Lung microvascular endothelial cell (primary cell): Measurements from ENCODE around the gene FXYD3. TPM values are rescaled to one million over a fixed set of nuclear protein-coding genes. Genes with fewer than 3 reads are reported as not detected.
A peak's percentile ranks its signal among the peaks of the same experiment; 100 is the strongest.
"Not testable (repeated sequence)": the region's sequence is repeated elsewhere in the genome, so short reads cannot be mapped to it uniquely, and the experiment has no call there.

ENCODE experiments used
- DNase-seq, 2 donors: peaks; one replicate each; pipeline versions ENCODE4 v3.0.0 to v3.0.0-alpha.2; 2010; ENCODE audit warnings: low read depth in 2 of 2
- total RNA-seq: library from RNA; depleted of rRNA; stranded (reverse); fragments of >200 nt; gene quantifications from 2 replicates; pipeline ENCODE4 v1.2.1, GENCODE V29; 2014

The FXYD3 gene
- total RNA-seq, 1 donor from 2014 or later: not detected

DNA sequence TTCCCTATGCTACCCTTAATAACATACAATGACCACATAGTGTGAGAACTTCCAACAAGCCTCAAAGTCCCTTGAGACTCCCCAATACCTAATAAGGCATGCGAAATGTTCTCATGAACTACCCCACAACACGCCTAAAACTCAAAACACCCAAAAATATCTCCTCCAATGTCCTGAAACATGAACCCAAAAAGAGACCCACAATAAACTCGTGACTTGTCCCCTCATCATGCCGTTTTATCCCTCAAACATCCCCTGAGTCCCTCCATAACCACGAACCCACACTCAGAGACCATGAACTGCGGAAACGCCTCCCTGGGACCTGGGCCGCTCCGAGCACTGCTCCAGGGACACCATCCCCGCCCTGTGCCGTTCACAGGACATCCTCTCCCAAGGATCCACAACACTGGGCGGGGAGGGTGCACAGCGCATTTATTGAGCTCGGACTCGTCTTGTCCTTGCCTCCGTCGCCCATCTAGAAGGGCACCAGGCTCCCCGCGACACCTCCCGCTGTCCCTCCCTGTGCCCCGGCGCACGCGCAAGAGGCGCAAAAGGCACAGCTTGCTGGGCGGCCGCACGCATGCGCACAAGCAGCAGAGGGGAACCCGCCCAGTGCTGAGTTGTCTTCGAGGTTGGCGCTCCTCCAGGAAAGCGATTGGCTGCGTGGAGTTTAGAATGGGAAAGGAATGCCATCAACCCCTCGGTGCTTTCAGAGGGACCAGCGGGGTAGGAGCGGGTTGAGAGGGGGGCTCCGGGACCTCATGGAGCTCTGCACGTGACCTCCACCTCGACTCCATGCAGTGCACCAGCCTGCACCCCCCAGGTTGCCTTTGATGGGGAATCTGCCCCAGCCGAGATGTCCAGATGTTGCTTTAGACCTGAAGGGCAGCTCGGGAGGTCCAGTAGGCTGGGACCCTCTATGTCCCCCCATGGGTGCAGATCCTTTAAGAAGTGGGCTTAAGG lies 8.8 kb downstream of the FXYD3 start:
- DNase-seq: peak; percentile 91 to 92

DNA sequence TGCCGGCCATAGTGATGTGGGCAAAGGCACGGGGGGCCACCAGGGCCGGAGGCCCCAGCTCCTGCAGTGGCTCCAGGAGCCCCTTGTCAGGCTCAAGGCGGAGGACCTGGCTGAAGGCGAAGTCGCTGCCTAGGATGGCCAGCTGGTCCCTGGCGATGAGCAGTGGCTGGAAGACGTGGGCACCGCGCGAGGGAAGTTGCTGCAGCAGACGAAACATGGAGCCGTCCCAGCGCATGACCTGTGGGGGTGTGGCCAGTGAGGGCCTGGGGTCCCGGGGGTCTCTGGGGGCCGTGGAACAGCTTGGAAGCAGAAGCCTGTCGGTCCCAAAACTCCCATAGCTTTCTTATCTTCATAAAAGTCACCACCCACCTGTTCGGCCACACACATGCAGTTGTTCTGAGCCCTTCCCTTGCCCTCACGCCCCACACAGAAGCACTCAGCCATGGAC lies 9.7 kb downstream of the FXYD3 start:
- DNase-seq: no peak

DNA sequence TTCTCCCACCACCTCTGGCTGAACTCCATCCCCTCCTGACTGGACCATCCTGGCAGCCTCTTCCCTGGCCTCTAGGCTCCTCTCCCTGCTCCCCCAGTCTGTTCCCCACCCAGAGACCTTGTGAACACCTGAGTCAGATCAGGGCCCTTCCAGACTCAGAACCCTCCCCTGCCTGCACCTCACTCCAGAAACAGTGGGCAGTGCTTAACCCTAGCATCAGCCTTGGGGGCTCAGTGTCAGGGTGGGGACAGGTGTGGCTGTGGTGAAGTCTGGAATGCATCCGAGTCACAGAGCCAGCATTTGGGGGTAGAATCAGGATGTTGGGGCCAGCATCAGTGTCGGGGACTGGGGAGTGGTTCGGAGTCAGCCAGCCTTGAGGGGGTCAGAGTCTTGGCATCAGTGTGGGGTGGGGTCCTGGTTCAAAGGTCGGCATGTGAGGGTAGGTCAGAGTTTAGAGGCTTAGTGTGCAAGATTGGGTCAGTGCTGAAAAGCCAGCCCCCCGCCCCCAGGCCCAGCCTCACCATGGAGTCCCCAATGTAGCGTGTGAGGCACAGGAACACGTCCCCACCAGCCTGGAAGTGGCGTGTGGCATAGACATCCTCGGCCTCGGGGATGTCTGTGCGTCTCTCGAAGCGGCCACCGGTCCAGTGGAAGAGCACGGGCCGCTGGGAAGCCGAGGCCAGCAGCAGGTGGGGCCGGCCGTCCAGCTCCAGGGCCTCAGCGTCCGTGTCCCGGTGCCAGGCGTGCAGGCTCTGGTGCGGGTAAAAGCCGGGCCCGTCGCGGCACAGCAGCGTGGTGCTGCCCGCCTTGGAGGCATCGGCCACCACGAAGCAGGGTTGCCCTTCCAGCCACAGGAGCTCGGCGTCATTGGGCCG lies 10.4 kb downstream of the FXYD3 start:
- DNase-seq: no peak

DNA sequence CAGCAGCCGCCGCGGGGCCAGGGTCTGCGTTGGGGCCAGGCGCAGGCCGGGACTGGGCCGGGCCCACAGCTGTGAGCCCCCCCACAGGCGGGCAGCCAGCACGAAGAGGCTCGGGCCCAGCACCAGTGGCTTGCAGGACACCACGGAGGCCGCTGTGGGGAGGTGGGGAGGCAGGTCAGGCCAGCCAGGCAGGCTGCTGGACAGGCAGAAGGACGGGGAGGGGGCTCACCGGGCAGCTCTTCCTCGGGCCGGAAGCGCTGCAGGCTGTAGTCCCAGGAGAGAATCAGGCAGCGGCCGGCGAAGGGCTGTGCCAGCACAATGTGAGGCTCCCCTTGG lies 11.0 kb downstream of the FXYD3 start:
- DNase-seq: no peak

DNA sequence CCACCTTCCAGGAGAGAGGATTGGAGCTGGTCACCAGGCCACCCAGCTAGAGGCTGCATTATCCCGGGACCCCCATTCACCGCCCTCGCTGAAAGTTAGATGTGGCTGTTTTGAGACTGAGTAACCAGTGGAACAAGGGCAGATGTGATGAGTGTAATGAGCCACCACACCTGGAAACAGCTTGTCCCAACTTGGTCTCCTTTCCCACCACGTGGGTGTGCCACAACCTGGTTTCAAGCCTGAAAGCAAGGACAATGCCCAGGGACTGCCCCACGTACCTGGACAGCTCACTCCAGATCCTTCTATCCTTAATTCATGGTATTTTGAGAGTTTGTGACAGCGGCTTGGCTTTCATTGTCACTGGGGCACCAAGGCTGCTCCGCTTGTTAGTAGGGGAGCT lies 12.2 kb downstream of the FXYD3 start:
- DNase-seq: no peak

DNA sequence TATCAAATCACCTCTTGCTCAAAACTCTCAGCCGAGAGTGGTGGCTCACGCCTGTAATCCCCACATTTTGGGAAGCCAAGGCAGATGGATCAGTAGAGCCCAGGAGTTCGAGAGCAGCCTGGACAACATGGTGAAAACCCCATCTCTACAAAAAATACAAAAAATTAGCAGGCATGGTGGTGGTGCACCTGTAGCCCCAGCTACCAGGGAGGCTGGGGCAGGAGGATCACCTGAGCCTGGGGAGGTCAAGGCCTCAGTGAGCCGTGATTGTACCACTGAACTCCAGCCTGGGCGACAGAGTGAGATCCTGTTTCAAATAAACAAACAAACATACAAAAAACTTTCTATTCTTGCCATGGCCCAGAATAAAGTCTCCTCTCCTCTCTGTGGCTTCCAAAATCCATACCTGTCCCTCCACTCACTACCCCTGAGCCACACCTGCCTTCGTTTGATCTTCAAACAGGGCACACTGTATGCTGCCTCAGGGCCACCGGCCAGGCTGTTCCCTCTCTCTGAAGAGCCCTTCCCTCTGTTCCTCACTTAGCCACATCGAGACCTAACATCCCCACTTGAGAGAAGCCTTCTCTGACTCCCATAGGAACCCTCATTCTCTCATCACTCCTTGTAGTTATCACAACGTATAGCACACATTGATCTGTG lies 12.9 kb downstream of the FXYD3 start:
- DNase-seq: no peak

DNA sequence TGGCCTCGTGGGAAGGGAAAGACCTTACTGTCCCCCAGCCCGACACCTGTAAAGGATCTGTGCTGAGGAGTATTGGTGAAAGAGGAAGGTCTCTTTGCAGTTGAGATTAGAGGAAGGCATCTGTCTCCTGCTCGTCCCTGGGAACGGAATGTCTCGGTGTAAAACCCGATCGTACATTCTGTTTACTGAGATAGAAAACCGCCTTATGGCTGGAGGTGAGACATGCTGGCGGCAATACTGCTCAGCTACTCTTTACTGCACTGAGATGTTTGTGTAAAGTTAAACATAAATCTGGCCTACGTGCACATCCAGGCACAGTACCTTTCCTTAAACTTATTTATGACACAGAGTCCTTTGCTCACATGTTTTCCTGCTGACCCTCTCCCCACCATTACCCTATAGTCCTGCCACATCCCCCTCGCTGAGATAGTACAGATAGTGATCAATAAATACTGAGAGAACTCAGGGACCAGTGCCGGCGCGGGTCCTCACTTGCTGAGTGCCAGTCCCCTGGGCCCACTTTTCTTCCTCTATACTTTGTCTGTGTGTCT lies 14.2 kb downstream of the FXYD3 start:
- not testable (repeated sequence) for DNase-seq

GRCh38 chr19:35130761-35131720 lies 15.4 kb downstream of the FXYD3 start:
- DNase-seq: no peak

GRCh38 chr19:35132254-35132653 lies 16.6 kb downstream of the FXYD3 start:
- no peak for DNase-seq

DNA sequence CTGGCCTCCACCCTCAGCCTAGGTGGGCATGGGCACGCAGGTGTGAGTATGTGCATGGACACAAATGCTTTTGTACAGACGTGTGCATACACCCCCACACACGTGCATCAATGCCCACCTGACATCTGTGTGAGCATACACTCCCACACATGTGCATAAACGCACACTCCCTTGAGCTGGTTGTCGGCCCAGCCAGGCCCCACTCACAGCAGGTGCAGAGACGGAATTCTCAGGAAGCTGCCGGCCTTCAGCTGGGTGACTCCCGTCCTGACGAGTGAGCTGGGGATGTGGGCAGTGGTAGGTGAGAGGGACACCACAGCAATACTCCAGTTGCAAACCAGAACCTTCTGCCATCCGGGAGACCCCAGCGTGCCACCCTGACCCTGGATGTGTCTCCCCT lies 18.2 kb downstream of the FXYD3 start:
- no peak for DNase-seq

DNA sequence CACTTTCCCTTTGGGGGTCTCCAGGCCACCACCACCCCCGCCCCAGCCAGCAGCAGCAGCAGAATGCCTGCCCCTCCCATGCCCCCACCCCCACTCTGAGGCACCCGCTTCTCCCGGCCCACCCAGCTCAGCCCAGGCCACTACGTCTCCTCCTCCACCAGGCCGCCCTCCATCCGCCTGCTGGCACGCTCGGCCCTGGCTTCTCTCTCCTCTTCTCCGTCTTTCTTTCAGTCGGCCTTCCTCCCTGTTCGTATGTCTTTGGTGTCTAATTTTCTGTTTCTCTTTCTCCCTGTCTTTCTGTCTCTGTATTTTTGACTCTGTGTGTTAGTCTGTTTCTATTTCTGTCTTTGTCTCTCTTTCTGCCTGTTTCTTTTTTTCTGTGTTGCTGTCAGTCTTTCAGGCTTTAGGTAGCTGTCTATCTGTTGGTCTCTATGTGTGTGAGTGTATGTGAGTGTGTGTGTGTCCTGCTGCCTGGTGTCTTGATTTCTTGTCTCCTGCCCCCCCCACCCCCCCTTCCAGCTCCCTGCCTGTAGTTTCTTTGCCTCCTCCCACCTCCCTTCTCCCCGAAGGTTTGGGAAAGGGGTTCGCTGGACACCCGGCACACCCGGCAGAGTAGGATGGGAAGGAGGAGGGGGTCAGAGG lies 19.1 kb downstream of the FXYD3 start, which contains the start of gene LGI4:
TSS of gene LGI4 (minus strand) at position 459 of the 642 bp plus-strand sequence. CDS start at position 80, 379 bp downstream.
- DNase-seq: no peak

- peak; percentile 61 to 80 for DNase-seq
Measured at GRCh38 chr19:35135389-35135909, 19.8 kb downstream of the FXYD3 start.

GRCh38 chr19:35136231-35136630 lies 20.6 kb downstream of the FXYD3 start:
- no peak for DNase-seq

DNA sequence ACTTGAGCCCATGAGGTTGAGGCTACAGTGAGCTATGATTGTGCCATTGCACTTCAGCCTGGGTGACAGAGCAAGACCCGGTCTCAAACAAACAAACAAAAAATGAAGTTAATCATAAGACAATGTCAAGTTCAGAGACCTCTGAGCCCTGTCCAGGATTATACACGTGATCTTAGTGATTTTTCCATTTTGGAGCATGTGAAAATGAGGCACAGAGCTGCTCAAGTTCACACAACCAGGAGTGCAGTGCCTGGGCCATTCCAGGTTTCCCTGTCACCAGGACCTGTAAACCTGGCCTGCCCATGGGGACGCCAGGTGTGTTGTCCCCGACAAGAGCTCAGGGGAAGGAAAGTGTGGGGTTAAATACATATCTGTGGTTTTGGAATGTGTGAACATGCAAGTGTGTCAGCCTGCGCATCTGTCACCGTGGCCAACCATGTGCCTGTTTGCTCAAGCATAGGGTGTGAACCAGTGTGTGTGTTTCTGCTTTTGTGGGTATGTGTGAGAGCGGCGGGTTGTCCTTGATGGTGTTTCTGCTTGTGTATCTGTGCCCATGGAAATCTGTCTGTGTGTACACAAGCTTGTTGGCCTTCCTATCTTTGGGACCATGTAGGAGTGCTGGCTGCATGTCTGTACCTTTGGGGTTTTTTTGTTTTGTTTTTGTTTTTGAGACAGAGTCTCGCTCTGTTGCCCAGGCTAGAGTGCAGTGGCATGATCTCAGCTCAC lies 21.5 kb downstream of the FXYD3 start:
- DNase-seq: no peak

DNA sequence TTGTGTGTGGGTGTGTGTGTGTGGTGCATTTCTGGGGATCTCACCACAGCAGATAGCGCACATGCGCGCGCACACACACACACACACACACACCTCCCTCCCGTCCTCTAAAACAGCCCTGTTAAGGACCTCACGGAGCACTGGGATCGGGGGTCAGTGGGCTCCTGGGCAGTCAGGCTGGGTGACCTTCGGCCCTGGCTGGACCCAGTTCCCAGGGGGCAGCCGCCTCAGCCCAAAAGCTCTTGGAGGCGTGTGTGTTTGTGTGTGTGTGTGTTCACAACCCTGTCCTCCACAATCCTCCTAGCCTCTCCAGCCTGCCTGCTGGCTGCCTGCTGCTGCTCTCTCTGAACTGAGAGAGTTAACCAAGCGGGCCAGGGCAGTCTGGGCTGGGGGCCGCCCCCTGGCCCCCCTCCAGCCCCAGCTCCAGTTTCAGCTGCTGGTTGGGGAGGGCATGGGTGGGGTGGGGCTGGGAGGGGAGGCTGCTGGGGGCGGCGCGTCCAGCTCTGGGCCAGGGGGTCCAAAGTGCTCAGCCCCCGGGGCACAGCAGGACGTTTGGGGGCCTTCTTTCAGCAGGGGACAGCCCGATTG lies 22.8 kb downstream of the FXYD3 start, which contains the start of gene FXYD1:
TSS of gene FXYD1 (plus strand) at position 520 of the 588 bp plus-strand sequence. CDS start 1,256 bp downstream, outside the sequence.
- DNase-seq: no peak

- no peak for DNase-seq
Measured at GRCh38 chr19:35140207-35140961, 24.8 kb downstream of the FXYD3 start.
